HL-60 (cell line): ENCODE data around the gene OR2S2.

ENCODE experiments used
- DNase-seq, 2 experiments: peaks; one replicate each; pipeline ENCODE4 v3.0.0-alpha.2; 2010 to 2020; ENCODE audit warnings: low read depth in 1 of 2, low spot score in 1 of 2
- H3K27ac ChIP-seq: fragments of 250-450 bp; sonication (Bioruptor Pico); replicated peaks from 2 replicates; pipeline ENCODE4 v1.5.1; 2020; ENCODE audit warnings: mild to moderate bottlenecking, moderate library complexity
- H3K27me3 ChIP-seq: fragments of 250-450 bp; sonication (Bioruptor Pico); 2 replicates; pipeline ENCODE4 v1.5.1; 2021; ENCODE audit warnings: mild to moderate bottlenecking, moderate library complexity; ENCODE audit not compliant: insufficient read depth, poor library complexity, severe bottlenecking
- H3K4me3 ChIP-seq: replicated peaks from 2 replicates; pipeline ENCODE4 v1.5.1; 2011; ENCODE audit warnings: mild to moderate bottlenecking, control low read depth, low read length; ENCODE audit not compliant: insufficient read depth
- GABPA ChIP-seq: IDR thresholded peaks from 2 replicates; pipeline ENCODE4 v1.6.1; 2012; ENCODE audit warnings: low read depth
- POLR2AphosphoS5 ChIP-seq: IDR thresholded peaks from 2 replicates; pipeline ENCODE4 v1.6.1; 2012; ENCODE audit warnings: low read depth
- SPI1 ChIP-seq: IDR thresholded peaks from 2 replicates; pipeline ENCODE4 v1.6.1; 2012; ENCODE audit warnings: low read depth, mild to moderate bottlenecking, borderline replicate concordance
- TF ChIP-seq, protein P1 (sequence below): IDR thresholded peaks from 2 replicates; pipeline ENCODE4 v1.6.1; 2012; ENCODE audit warnings: low read depth; ENCODE audit not compliant: insufficient replicate concordance
- TF ChIP-seq, protein P2 (sequence below): IDR thresholded peaks from one replicate; pipeline ENCODE4 v1.5.1; 2011; ENCODE audit warnings: low read length, control low read depth, inconsistent platforms; ENCODE audit not compliant: insufficient read depth

Gene OR2S2

DNA sequence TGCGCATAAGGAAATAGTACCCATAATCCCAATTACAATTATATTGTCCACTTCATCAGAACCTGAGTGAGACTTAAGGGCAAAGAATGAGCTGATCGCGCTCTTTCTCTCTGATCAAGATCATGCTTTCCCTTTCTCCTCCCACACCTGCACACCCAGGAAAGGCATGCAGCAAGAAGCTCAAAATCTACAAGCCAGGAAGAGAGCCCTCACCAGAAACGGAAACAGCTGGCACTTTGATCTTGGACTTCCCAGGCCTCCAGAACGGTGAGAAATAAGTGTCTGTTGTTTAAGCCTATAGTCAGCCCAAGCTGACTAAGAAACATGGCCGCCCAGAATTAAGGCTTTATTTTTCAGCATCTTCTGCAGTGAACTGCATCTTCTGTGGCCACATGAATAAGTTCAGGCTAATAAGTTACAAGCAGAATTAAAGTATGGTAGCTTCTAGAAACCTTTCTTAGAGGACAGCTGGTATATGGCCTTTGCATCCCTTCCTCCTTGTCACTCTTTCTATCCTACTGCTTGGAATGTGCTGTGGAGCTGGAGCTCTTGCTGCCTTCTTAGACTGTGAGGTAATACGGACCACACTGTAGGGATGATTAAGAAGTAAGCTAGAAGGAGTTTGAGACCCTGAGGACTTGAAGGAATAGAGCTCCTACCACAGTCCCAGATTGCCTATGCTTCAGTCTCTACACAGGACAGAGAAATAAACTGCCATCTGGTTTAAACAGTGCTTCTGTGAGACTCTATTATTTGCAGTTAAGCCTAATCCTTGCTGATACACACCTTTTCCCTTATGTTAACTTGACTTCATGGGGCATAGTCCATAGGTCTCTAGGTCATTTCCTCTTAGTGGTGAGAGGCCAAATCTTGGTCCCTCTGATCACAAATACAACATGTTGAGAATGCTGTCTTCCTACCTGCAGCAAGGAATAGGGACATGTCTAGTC, 17.2 kb downstream of the OR2S2 start:
- DNase-seq, result no peak
- Histone ChIP-seq H3K27me3 (no peaks in the 10 kb centered on the region), H3K4me3 (no peak overlapping the region), H3K27ac (no peak overlapping the region)
- TF ChIP-seq SPI1 (no peak), GABPA (no peak), POLR2AphosphoS5 (no peak)
- TF ChIP-seq, protein P1, sequence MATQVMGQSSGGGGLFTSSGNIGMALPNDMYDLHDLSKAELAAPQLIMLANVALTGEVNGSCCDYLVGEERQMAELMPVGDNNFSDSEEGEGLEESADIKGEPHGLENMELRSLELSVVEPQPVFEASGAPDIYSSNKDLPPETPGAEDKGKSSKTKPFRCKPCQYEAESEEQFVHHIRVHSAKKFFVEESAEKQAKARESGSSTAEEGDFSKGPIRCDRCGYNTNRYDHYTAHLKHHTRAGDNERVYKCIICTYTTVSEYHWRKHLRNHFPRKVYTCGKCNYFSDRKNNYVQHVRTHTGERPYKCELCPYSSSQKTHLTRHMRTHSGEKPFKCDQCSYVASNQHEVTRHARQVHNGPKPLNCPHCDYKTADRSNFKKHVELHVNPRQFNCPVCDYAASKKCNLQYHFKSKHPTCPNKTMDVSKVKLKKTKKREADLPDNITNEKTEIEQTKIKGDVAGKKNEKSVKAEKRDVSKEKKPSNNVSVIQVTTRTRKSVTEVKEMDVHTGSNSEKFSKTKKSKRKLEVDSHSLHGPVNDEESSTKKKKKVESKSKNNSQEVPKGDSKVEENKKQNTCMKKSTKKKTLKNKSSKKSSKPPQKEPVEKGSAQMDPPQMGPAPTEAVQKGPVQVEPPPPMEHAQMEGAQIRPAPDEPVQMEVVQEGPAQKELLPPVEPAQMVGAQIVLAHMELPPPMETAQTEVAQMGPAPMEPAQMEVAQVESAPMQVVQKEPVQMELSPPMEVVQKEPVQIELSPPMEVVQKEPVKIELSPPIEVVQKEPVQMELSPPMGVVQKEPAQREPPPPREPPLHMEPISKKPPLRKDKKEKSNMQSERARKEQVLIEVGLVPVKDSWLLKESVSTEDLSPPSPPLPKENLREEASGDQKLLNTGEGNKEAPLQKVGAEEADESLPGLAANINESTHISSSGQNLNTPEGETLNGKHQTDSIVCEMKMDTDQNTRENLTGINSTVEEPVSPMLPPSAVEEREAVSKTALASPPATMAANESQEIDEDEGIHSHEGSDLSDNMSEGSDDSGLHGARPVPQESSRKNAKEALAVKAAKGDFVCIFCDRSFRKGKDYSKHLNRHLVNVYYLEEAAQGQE, result no peak
- TF ChIP-seq, protein P2, sequence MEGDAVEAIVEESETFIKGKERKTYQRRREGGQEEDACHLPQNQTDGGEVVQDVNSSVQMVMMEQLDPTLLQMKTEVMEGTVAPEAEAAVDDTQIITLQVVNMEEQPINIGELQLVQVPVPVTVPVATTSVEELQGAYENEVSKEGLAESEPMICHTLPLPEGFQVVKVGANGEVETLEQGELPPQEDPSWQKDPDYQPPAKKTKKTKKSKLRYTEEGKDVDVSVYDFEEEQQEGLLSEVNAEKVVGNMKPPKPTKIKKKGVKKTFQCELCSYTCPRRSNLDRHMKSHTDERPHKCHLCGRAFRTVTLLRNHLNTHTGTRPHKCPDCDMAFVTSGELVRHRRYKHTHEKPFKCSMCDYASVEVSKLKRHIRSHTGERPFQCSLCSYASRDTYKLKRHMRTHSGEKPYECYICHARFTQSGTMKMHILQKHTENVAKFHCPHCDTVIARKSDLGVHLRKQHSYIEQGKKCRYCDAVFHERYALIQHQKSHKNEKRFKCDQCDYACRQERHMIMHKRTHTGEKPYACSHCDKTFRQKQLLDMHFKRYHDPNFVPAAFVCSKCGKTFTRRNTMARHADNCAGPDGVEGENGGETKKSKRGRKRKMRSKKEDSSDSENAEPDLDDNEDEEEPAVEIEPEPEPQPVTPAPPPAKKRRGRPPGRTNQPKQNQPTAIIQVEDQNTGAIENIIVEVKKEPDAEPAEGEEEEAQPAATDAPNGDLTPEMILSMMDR, result no peak

DNA sequence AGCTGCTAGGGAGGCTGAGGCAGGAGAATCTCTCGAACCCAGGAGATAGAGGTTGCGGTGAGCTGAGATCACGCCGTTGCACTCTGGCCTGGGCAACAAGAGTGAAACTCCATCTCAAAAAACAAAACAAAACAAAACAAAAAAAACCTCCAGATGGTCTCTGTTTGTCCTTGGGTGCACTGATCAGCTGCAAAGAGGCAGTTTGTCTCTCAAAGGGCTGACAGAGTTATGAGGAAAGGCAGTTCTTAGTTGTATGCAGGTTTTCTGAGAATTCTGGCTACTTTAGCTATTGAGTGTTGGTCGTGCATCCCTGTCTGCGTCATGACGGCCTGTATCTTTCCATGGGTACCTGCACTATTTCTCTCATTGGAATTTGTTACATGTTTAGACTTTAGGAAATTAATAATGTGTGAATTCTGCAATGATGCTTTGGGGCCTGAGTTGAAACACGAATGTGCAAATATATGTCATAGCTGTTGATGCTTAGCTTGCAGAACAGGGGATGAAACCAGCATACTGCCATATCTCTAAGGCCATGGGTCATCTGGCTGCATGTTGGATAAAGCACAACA, 18.2 kb downstream of the OR2S2 start:
- no peak overlapping the region for H3K27ac ChIP-seq
- no peak for DNase-seq
- no peak for TF ChIP-seq GABPA
- no peak for TF ChIP-seq SPI1
- TF ChIP-seq POLR2AphosphoS5, result no peak
- TF ChIP-seq, protein P1, result no peak
- TF ChIP-seq, protein P2, result no peak

DNA sequence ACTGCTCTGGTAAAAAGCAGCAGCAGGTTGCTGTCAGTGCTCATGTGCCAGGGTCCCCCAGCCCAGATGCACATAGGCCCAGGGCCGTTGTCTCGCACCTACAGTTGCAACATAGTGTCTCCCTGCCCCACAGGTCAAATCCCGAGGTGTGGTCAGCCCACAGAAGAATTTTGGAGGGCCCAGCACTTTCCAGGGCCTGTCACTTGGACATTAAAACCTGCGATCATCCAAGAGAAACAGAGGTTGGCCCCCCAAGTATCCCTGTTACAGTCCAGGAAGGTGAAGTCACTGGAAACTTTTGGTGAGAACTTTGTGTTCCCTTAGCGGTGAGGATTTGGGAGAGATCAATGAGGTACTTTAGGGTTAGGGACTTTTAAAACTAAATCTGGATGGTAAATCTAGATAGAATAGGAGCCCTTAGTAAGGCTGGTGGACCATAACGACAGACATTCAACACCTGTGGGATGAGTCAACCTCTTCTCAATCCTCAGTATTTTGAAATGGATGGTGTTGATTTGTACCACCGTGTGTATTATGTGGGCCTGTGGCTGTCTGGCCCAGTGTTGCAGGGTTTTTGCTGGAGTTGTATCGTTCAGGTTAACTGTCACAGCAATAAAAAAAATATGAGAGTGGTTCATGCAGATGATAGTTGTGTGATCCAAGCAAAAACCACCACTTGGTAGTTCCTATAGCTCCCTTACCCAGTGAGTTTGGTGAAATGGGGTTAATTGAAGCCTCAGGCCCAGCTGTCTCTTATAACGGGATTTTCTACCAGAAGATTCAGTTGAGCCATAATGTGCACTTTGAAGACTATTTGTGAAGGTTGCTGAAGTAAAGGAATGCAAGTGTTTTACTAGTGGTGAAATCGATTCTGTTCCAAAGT, 19.2 kb downstream of the OR2S2 start:
- H3K27ac ChIP-seq, result no peak overlapping the region
- no peak for DNase-seq
- H3K4me3 ChIP-seq, result no peak overlapping the region
- H3K27me3 ChIP-seq, result no peaks in the 10 kb centered on the region
- TF ChIP-seq, protein P2, result no peak
- TF ChIP-seq POLR2AphosphoS5 (no peak), GABPA (no peak), SPI1 (no peak)
- TF ChIP-seq, protein P1, result no peak

More for the DNA sequence above, 18.2 kb downstream of the OR2S2 start:
- no peaks in the 10 kb centered on the region for H3K27me3 ChIP-seq
- H3K4me3 ChIP-seq, result no peak overlapping the region
